ENCODE results near the gene MYCBP.

GRCh38 chr1:38872401-38873026 lies 634 bp downstream of the MYCBP start:
- no peak for TF ChIP-seq CTCF (IDR thresholded peaks at IDR 0.05)
- no peak for TF ChIP-seq POLR2A (IDR thresholded peaks at IDR 0.05)

Measured in uterus (tissue), 2 donors.